Measurements from ENCODE around the gene FGD4. TPM values are rescaled to one million over a fixed set of nuclear protein-coding genes. Genes with fewer than 3 reads are reported as not detected.

The FGD4 gene
- total and polyA plus RNA-seq, 3 donors from 2014 or later, result 51.0 to 90.2 (median 74.9) TPM

- peak overlapping the region; percentile 54 to 71 for H3K4me3 ChIP-seq
- H3K27me3 ChIP-seq, result no peaks in the 10 kb centered on the region
- no peaks in the 10 kb centered on the region for H3K9me3 ChIP-seq
- no peaks in the 10 kb centered on the region for H3K4me1 ChIP-seq
- DNase-seq, result peak; percentile 93
- WGBS, 2 donors, result 38 to 45% methylated on average over 45 to 47 of the region's 47 CpGs
- TF ChIP-seq POLR2A (IDR thresholded peaks at IDR 0.05) (no peak), CTCF (IDR thresholded peaks at IDR 0.05) (no peak)
- H3K27ac ChIP-seq, result peak overlapping the region; percentile 57 to 67
- intact Hi-C loops (cut with DNase I; ENCODE audit: low total_unique reads), result no loop called here
- no peaks in the 10 kb centered on the region for H3K36me3 ChIP-seq (ENCODE audit: low read depth, missing control alignments)
Measured at GRCh38 chr12:32390572-32391219, 8.7 kb upstream of the FGD4 start.

GRCh38 chr12:32395026-32395425 is 4.3 kb upstream of the FGD4 start:
- Histone ChIP-seq H3K4me1 (peaks cover 8% of the 10 kb centered on the region), H3K9me3 (no peaks in the 10 kb centered on the region), H3K27ac (no peak overlapping the region), H3K27me3 (no peaks in the 10 kb centered on the region), H3K4me3 (no peak overlapping the region), H3K36me3 (ENCODE audit: low read depth, missing control alignments) (no peaks in the 10 kb centered on the region)
- TF ChIP-seq POLR2A (IDR thresholded peaks at IDR 0.05) (no peak), CTCF (IDR thresholded peaks at IDR 0.05) (no peak)
- no peak for DNase-seq
- intact Hi-C loops (cut with DNase I; ENCODE audit: low total_unique reads), result no loop called here

- Histone ChIP-seq H3K36me3 (ENCODE audit: low read depth, missing control alignments) (no peaks in the 10 kb centered on the region), H3K27me3 (no peaks in the 10 kb centered on the region), H3K27ac (no peak overlapping the region), H3K4me1 (peaks cover 8% of the 10 kb centered on the region), H3K9me3 (no peaks in the 10 kb centered on the region), H3K4me3 (no peak overlapping the region)
- TF ChIP-seq POLR2A (IDR thresholded peaks at IDR 0.05) (no peak), CTCF (IDR thresholded peaks at IDR 0.05) (no peak)
- no peak for DNase-seq
- intact Hi-C loops (cut with DNase I; ENCODE audit: low total_unique reads), result no loop called here
- 53 to 64% methylated on average over 4 of the region's 4 CpGs for WGBS, 2 donors
Measured at GRCh38 chr12:32397696-32398095, 1.7 kb upstream of the FGD4 start.

- H3K36me3 ChIP-seq (ENCODE audit: low read depth, missing control alignments), result no peaks in the 10 kb centered on the region
- H3K27ac ChIP-seq, result no peak overlapping the region
- DNase-seq, result no peak
- no peak overlapping the region for H3K4me3 ChIP-seq
- no peaks in the 10 kb centered on the region for H3K27me3 ChIP-seq
- intact Hi-C loops (cut with DNase I; ENCODE audit: low total_unique reads), result no loop called here
- 50 to 78% methylated on average over 4 of the region's 4 CpGs for WGBS, 2 donors
- peaks cover 8% of the 10 kb centered on the region for H3K4me1 ChIP-seq
- H3K9me3 ChIP-seq, result no peaks in the 10 kb centered on the region
- no peak for TF ChIP-seq POLR2A (IDR thresholded peaks at IDR 0.05)
- no peak for TF ChIP-seq CTCF (IDR thresholded peaks at IDR 0.05)
Measured at GRCh38 chr12:32398181-32398580, 1.2 kb upstream of the FGD4 start.

- no peaks in the 10 kb centered on the region for H3K9me3 ChIP-seq
- intact Hi-C loops (cut with DNase I; ENCODE audit: low total_unique reads), result no loop called here
- WGBS, 2 donors, result 2 to 3% methylated on average over 3 to 16 of the region's 36 CpGs
- DNase-seq, result no peak
- H3K4me3 ChIP-seq, result peak overlapping the region; percentile 69 to 88
- H3K27ac ChIP-seq, result peak overlapping the region; percentile 64 to 90
- no peaks in the 10 kb centered on the region for H3K27me3 ChIP-seq
- TF ChIP-seq POLR2A (IDR thresholded peaks at IDR 0.05) (no peak), CTCF (IDR thresholded peaks at IDR 0.05) (no peak)
- no peaks in the 10 kb centered on the region for H3K36me3 ChIP-seq (ENCODE audit: low read depth, missing control alignments)
- peaks cover 8% of the 10 kb centered on the region for H3K4me1 ChIP-seq
Measured at GRCh38 chr12:32398816-32399369, 465 bp upstream of the FGD4 start.

Measured in testis (tissue), 3 donors.